Brain microvascular endothelial cell (primary cell): Measurements from ENCODE around the gene ZNF79.

Source experiments
- DNase-seq: peaks from one replicate; pipeline ENCODE4 v3.0.0-alpha.2; 2020
- H3K27ac ChIP-seq: fragments of 250-450 bp; sonication (Bioruptor Pico); 2 replicates; pipeline ENCODE4 v1.5.1; 2020; ENCODE audit warnings: mild to moderate bottlenecking, moderate library complexity
- H3K27me3 ChIP-seq: fragments of 250-450 bp; sonication (Bioruptor Pico); replicated peaks from 2 replicates; pipeline ENCODE4 v1.5.1; 2020; ENCODE audit warnings: mild to moderate bottlenecking
- H3K36me3 ChIP-seq: fragments of 250-450 bp; sonication (Bioruptor Pico); replicated peaks from 2 replicates; pipeline ENCODE4 v1.5.1; 2020; ENCODE audit warnings: mild to moderate bottlenecking
- H3K4me3 ChIP-seq: 2 replicates; pipeline ENCODE4 v1.5.1; 2011; ENCODE audit warnings: low read depth, mild to moderate bottlenecking, control low read depth, low read length, moderate library complexity
- in situ Hi-C: cut with HindIII; loops from 2 replicates; pipeline ENCODE4 v1.10.0; 2017; ENCODE audit warnings: low sequenced_read_pairs, low pct_ligation_motif_present
- TF ChIP-seq, protein P1 (sequence below): IDR thresholded peaks from 2 replicates; pipeline ENCODE4 v1.5.1; 2011; ENCODE audit warnings: low read depth, mild to moderate bottlenecking, moderate library complexity, low read length, control low read depth, inconsistent platforms; ENCODE audit errors: missing control alignments

Gene ZNF79

GRCh38 chr9:127467621-127468020 is 43.4 kb downstream of the ZNF79 start:
- no peak overlapping the region for H3K27ac ChIP-seq
- TF ChIP-seq, protein P1, sequence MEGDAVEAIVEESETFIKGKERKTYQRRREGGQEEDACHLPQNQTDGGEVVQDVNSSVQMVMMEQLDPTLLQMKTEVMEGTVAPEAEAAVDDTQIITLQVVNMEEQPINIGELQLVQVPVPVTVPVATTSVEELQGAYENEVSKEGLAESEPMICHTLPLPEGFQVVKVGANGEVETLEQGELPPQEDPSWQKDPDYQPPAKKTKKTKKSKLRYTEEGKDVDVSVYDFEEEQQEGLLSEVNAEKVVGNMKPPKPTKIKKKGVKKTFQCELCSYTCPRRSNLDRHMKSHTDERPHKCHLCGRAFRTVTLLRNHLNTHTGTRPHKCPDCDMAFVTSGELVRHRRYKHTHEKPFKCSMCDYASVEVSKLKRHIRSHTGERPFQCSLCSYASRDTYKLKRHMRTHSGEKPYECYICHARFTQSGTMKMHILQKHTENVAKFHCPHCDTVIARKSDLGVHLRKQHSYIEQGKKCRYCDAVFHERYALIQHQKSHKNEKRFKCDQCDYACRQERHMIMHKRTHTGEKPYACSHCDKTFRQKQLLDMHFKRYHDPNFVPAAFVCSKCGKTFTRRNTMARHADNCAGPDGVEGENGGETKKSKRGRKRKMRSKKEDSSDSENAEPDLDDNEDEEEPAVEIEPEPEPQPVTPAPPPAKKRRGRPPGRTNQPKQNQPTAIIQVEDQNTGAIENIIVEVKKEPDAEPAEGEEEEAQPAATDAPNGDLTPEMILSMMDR = no peak
- DNase-seq = no peak
- in situ Hi-C loops = no loop called here
- H3K27me3 ChIP-seq = no peaks in the 10 kb centered on the region
- no peak overlapping the region for H3K4me3 ChIP-seq
- H3K36me3 ChIP-seq = peaks cover 19% of the 10 kb centered on the region

GRCh38 chr9:127470662-127471061 is 46.5 kb downstream of the ZNF79 start:
- Histone ChIP-seq H3K4me3 (no peak overlapping the region), H3K27ac (no peak overlapping the region), H3K27me3 (no peaks in the 10 kb centered on the region), H3K36me3 (peaks cover 14% of the 10 kb centered on the region)
- no peak for DNase-seq
- in situ Hi-C loops = no loop called here
- TF ChIP-seq, protein P1 = no peak

DNA sequence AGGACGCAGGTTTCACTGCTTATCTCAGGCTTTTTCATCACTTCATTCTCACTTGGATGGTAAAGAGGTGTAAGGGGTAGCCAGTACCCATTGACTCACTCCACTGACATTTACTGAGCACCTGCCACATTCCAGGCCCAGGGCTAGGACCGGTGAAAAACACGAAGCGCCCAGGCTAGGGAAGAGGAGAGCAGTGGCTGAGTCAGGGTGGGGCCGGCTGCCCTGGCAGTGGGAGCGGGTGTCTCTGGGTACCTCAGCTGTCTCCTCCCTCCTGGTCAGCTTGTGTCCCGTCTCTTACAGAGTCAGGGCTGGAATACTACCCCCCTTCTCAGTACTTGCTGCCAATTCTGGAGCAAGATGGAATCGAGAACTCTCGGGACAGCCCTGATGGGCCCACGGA is 49.3 kb downstream of the ZNF79 start:
- Histone ChIP-seq H3K27ac (no peak overlapping the region), H3K27me3 (no peaks in the 10 kb centered on the region), H3K4me3 (no peak overlapping the region), H3K36me3 (peaks cover 5% of the 10 kb centered on the region)
- TF ChIP-seq, protein P1 = no peak
- DNase-seq = no peak
- in situ Hi-C loops = no loop called here

GRCh38 chr9:127473932-127474331 is 49.8 kb downstream of the ZNF79 start:
- DNase-seq = no peak
- H3K36me3 ChIP-seq = peaks cover 9% of the 10 kb centered on the region
- no peaks in the 10 kb centered on the region for H3K27me3 ChIP-seq
- TF ChIP-seq, protein P1 = no peak
- no peak overlapping the region for H3K27ac ChIP-seq
- H3K4me3 ChIP-seq = no peak overlapping the region
- in situ Hi-C loops = no loop called here

- in situ Hi-C loops = no loop called here
- DNase-seq = no peak
- no peak overlapping the region for H3K27ac ChIP-seq
- H3K4me3 ChIP-seq = no peak overlapping the region
- H3K27me3 ChIP-seq = no peaks in the 10 kb centered on the region
- TF ChIP-seq, protein P1 = no peak
- peaks cover 15% of the 10 kb centered on the region for H3K36me3 ChIP-seq
Measured at GRCh38 chr9:127474592-127474991, 50.4 kb downstream of the ZNF79 start.

DNA sequence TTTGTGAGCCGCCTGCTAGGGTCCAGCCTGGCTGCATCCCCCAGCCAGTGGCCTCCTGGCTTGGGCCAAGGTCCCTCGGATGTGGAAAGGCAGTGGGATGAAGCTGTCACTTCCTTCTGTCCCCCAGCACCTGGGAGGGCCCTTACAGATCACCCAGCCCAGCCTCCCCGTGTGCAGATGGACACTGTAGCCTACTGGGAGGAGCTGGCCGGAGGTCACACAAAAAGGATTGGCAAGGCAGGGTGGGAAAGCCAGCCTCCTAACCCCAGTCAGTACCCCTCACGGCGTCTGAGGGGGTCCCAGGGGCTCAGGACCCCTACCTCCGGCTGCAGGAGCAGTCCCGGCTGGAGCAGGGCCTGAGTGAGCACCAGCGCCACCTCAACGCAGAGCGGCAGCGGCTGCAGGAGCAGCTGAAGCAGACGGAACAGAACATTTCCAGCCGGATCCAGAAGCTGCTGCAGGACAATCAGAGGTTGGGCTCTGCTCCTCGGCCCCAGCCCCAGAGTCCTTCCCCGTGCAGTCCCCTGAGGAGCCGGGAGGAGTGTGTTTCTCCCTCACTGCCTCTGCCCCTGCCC is 55.4 kb downstream of the ZNF79 start:
- in situ Hi-C loops = no loop called here
- DNase-seq = no peak
- Histone ChIP-seq H3K4me3 (no peak overlapping the region), H3K36me3 (peaks cover 28% of the 10 kb centered on the region), H3K27ac (no peak overlapping the region), H3K27me3 (no peaks in the 10 kb centered on the region)
- TF ChIP-seq, protein P1 = no peak
